Nephron (organoid): ENCODE results near the gene ADAP1.
A peak's percentile ranks its signal among the peaks of the same experiment; 100 is the strongest.
"Not testable (repeated sequence)": the region's sequence is repeated elsewhere in the genome, so short reads cannot be mapped to it uniquely, and the experiment has no call there.

Experiments used
- H3K27ac Mint-ChIP-seq, 3 experiments: 2 replicates each; pipeline ENCODE4 v1.8.0; 2020; ENCODE audit warnings: mixed read lengths in 3 of 3, mild to moderate bottlenecking in 2 of 3, moderate library complexity in 1 of 3
- H3K27me3 Mint-ChIP-seq: 2 replicates; pipeline ENCODE4 v1.8.0; 2021; ENCODE audit warnings: low read depth, mild to moderate bottlenecking, moderate library complexity, mixed read lengths
- H3K36me3 Mint-ChIP-seq: 2 replicates; pipeline ENCODE4 v1.8.0; 2020; ENCODE audit warnings: low read depth, mixed read lengths
- H3K4me1 Mint-ChIP-seq: 2 replicates; pipeline ENCODE4 v1.8.0; 2020; ENCODE audit warnings: mixed read lengths
- H3K4me3 Mint-ChIP-seq, 3 experiments: 2 replicates each; pipeline ENCODE4 v1.8.0; 2020; ENCODE audit warnings: mild to moderate bottlenecking in 3 of 3, mixed read lengths in 3 of 3, moderate library complexity in 2 of 3
- H3K9me3 Mint-ChIP-seq: 2 replicates; pipeline ENCODE4 v1.8.0; 2020; ENCODE audit warnings: mixed read lengths
- TF ChIP-seq, protein P1 (sequence below), 3 experiments: fragments of 200-600 bp; sonication (generic); IDR thresholded peaks; one replicate each; pipeline ENCODE4 v1.5.0; 2021; ENCODE audit warnings: antibody characterized with exemption in 3 of 3; ENCODE audit not compliant: unreplicated experiment in 3 of 3

The ADAP1 gene

GRCh38 chr7:925601-926000, 28.9 kb downstream of the ADAP1 start:
- no peaks in the 10 kb centered on the region for H3K9me3 Mint-ChIP-seq
- no peak overlapping the region for H3K4me3 Mint-ChIP-seq
- H3K4me1 Mint-ChIP-seq: peaks cover 4% of the 10 kb centered on the region
- no peaks in the 10 kb centered on the region for H3K36me3 Mint-ChIP-seq
- TF ChIP-seq, protein P1, sequence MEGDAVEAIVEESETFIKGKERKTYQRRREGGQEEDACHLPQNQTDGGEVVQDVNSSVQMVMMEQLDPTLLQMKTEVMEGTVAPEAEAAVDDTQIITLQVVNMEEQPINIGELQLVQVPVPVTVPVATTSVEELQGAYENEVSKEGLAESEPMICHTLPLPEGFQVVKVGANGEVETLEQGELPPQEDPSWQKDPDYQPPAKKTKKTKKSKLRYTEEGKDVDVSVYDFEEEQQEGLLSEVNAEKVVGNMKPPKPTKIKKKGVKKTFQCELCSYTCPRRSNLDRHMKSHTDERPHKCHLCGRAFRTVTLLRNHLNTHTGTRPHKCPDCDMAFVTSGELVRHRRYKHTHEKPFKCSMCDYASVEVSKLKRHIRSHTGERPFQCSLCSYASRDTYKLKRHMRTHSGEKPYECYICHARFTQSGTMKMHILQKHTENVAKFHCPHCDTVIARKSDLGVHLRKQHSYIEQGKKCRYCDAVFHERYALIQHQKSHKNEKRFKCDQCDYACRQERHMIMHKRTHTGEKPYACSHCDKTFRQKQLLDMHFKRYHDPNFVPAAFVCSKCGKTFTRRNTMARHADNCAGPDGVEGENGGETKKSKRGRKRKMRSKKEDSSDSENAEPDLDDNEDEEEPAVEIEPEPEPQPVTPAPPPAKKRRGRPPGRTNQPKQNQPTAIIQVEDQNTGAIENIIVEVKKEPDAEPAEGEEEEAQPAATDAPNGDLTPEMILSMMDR (IDR thresholded peaks at IDR 0.05; ENCODE audit: unreplicated experiment in 3 of 3): no peak
- no peak overlapping the region for H3K27ac Mint-ChIP-seq
- H3K27me3 Mint-ChIP-seq: peaks cover 3% of the 10 kb centered on the region

- Mint-ChIP-seq H3K4me1 (peaks cover 4% of the 10 kb centered on the region), H3K36me3 (no peaks in the 10 kb centered on the region), H3K27ac (no peak overlapping the region), H3K9me3 (no peaks in the 10 kb centered on the region), H3K4me3 (no peak overlapping the region), H3K27me3 (peaks cover 3% of the 10 kb centered on the region)
- TF ChIP-seq, protein P1 (IDR thresholded peaks at IDR 0.05; ENCODE audit: unreplicated experiment in 3 of 3): no peak
Observed at GRCh38 chr7:924541-925231, 29.8 kb downstream of the ADAP1 start.

GRCh38 chr7:924042-924441, 30.4 kb downstream of the ADAP1 start:
- not testable (repeated sequence) for H3K36me3 Mint-ChIP-seq, H3K27ac Mint-ChIP-seq, H3K9me3 Mint-ChIP-seq, H3K4me1 Mint-ChIP-seq, H3K27me3 Mint-ChIP-seq, H3K4me3 Mint-ChIP-seq

DNA sequence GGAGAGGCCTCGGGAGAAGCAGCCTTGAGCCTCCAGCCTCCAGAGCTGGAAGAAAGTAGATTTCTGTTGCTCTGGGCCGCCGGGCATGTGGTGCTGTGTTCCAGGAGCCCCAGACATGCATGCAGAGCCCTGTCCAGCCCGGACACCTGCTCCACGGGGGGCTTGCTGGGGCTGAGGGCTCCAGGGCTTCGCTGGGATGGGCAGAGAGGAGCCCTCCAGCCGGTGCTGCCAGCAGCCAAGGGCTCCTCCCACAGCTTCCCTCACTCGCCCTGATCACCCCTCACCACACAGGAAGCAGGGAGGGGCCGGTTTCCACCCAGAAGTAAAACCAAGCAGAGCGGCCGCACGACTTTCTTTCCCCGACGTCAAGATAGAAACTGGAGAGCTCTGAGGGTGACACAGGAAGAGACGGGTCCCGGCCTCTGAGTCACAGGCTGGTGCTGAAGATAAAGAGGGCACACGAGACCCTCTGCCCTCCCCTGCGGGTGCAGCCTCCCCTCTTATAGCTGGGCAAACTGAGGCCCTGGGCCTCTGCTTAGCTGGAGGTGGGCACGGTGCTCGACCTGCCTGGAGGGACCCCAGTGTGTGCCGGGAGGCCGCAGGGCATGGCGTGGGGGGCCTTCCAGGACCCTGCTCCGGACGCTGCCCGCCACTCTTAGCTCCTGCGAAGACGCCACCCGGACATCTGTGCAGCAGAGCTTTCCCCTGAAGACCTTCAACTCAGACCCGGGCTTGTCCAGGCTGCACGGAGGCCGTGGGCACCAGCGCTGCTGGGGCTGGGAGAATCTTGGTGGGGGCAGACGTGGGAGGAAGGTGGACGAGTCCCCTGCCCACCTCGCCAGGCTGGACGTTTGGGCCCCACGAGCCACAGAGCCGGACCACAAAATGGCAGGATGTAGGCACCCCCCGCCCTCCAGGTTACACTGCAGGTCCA, 31.1 kb downstream of the ADAP1 start:
- H3K4me1 Mint-ChIP-seq: peaks cover 4% of the 10 kb centered on the region

DNA sequence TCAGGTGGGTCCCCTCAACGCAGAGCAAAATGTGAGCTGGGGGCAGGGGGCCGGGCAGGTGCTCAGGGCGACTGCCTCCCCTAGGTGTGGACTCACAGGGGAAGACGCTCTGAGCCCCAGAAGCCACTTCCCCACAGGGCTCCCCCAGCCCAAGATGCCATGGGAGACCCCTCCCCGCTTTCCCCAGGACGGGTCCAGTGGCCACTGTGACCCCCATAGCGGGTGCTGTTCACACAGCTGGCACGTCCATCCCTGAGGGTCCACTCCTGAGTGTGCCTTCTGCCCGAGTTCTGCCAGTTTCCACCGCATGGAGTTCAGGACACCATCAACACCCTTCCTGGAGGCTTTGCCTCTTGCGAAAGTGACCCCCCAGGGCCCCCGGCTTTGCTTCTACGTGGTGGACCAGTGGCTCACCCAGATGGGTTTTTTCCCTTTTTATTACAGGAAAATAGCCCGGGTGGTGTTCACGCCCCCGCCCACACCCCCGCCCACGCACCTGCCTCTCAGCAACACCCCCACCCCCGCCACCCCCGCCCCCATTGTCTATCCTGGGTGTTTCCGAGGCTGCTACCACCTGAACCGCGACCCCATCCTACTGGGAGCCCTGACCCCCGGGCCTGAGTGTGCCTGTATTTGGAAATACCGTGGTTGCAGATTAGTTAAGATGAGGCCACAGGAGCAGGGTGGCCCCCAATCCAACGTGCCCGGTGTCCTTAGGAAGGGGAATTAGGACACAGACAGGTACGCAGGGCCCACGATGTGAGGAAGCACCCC, 32.0 kb downstream of the ADAP1 start:
- H3K4me1 Mint-ChIP-seq: peaks cover 8% of the 10 kb centered on the region
- TF ChIP-seq, protein P1 (IDR thresholded peaks at IDR 0.05; ENCODE audit: unreplicated experiment in 3 of 3): no peak
- no peak overlapping the region for H3K4me3 Mint-ChIP-seq

More for the DNA sequence above, 31.1 kb downstream of the ADAP1 start:
- no peaks in the 10 kb centered on the region for H3K9me3 Mint-ChIP-seq
- TF ChIP-seq, protein P1 (IDR thresholded peaks at IDR 0.05; ENCODE audit: unreplicated experiment in 3 of 3): no peak
- H3K27ac Mint-ChIP-seq: peak overlapping the region in 1 of 3 experiments; percentile 52
- no peaks in the 10 kb centered on the region for H3K27me3 Mint-ChIP-seq
- H3K4me3 Mint-ChIP-seq: no peak overlapping the region
- H3K36me3 Mint-ChIP-seq: no peaks in the 10 kb centered on the region

More for the DNA sequence above, 32.0 kb downstream of the ADAP1 start:
- Mint-ChIP-seq H3K27ac (no peak overlapping the region), H3K9me3 (no peaks in the 10 kb centered on the region), H3K36me3 (no peaks in the 10 kb centered on the region), H3K27me3 (peaks cover 6% of the 10 kb centered on the region)
